Stimulated activated naive CD4-positive, alpha-beta T cell (primary cell): ENCODE data around the gene LRRN4.
"Not testable (repeated sequence)": the region's sequence is repeated elsewhere in the genome, so short reads cannot be mapped to it uniquely, and the experiment has no call there.

ENCODE experiments used
- DNase-seq, 6 experiments: peaks; one replicate each; lab custom pipeline; 2025; lab: John Stamatoyannopoulos, UW

LRRN4 gene

GRCh38 chr20:6058684-6059295 is 4.9 kb upstream of the LRRN4 start:
- no peak for DNase-seq

DNA sequence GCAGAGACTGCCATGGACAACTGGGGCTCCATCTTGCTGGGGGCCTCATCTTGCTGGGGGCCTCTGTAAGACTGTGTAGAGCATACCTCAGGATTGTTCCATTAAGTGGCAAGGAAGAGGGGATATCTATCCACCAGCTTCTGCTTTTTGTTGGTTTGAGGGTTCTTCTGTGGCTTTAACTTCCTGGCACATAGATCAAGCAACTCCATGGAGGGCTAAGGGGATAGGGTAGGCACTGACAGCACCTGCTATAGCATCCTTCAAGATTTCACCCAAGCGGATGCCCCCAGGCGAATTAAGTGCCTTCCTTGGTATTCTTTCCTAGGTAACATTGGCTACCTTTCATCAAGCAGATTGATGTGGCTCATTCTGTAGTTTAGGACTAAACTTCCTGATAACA is 3.8 kb upstream of the LRRN4 start:
- no peak for DNase-seq

DNA sequence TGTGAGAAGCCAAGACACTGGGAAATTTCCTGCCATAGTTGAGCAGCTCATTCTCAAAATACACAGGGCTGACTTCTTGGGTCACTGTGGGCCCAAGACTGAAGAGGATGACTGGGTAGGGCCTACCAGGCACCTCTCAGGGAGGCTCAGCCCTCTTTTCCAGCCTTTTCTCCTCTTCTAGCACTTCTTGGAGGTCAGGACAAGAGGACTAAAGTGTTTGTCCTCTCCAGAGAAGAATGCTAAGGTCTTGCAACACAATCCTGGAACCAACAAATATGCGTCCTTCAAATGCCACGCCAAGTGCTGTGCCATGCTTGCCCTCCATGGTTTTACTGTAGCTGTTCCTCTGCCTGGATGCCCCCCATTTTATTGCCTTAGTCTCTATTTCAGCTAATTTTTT is 3.3 kb upstream of the LRRN4 start:
- DNase-seq = no peak

- no peak for DNase-seq
Observed at GRCh38 chr20:6055981-6056569, 2.2 kb upstream of the LRRN4 start.

GRCh38 chr20:6055161-6055783 is 1.4 kb upstream of the LRRN4 start:
- no peak for DNase-seq

- DNase-seq = not testable (repeated sequence)
Observed at GRCh38 chr20:6054689-6055051, 810 bp upstream of the LRRN4 start.

DNA sequence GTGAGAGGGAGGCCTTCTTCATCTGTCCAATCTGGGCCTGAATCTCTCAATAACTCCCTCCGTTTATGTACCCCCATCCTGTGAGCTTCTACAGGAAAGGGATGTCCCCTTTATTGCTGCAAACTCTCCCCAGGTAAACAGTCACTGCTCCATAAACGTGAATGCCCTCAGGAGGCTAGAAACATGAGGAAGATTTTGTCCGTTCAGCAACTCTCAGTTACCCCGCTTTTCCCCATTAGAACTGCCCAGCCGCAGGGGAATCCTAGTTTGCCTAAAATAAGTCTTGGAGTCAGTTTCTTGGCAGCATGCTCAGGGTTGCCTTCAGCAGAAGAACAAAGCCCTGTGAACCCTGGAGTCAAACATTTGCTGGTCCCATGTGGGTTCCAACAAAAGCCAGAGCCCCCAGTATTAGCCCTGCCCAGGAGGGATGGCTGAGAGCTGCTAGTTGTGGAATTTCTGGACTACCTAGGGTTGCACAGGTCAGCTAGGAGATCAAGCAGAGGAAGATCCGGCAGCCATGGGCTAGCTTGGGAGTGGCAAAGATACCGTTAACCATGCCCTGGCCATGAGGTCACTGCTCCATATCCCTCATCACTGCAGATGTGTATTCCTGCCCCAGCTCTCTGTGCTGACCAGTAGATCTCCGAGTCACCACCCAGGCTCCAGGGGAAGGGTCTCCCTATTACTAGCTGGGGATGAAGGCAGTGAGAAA is 640 bp downstream of the LRRN4 start:
- no peak for DNase-seq

DNA sequence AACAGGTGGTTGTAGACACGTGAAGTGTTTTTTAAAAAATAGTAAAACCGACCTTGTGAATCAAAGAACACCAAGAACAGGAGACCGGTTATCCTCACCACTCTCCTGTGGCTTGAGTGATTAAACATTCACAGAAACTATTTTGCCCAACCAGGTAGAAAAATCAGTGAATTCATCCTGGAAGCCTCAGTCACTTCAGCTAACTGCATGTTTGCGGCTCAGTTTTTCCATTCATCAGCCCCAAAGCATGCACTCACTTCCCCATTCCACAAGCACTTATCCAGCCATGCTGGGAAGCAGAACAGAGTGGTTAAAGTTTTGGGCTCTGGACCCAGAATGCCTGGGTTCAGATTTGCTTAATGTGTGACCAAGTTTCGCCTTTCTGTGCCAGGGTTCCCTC is 2.4 kb downstream of the LRRN4 start:
- DNase-seq = no peak

DNA sequence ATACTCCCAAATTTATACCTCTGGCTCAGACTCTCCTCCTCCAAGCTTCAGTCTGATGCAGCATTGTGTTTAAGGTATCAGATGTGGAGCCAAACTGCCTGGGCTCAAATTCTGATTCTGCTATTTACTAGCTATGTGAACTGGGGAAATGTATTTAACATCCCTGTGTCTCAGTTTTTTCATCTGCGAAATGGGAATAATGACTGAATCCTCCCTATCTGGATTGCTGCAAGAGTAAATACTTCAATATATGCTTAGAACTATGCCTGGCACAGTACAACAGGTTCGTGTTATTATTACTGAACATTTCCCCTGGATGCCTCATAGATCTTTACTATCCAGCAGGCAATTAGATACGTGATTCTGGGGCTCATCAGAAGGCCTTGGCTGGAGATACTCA is 5.5 kb downstream of the LRRN4 start:
- no peak for DNase-seq

GRCh38 chr20:6046432-6046831 is 7.4 kb downstream of the LRRN4 start:
- DNase-seq = no peak

DNA sequence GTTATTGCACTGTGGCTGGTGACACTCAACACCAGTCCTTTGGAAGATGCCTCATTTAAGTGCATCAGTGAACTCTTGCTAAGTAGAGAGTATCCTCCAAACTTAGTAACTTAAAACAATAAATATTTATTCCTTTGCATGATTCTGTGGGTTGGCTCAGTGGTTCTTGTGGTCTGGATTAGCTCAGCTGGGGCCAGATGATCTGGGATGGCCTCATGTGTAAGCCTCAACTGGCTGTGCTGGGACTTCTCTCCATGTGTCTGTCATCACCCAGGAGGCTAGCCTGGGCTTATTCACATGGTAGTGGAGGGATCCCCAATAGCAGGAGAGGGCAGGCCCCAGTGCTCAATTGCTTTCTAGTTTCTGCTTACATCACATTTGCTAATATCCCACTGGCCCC is 8.3 kb downstream of the LRRN4 start:
- no peak for DNase-seq

- DNase-seq = no peak
Observed at GRCh38 chr20:6044115-6044514, 9.7 kb downstream of the LRRN4 start.

- DNase-seq = no peak
Observed at GRCh38 chr20:6041808-6042265, 12.0 kb downstream of the LRRN4 start.

- DNase-seq = no peak
Observed at GRCh38 chr20:6040958-6041807, 12.7 kb downstream of the LRRN4 start.

GRCh38 chr20:6040540-6040939 is 13.3 kb downstream of the LRRN4 start:
- no peak for DNase-seq

GRCh38 chr20:6039766-6040165 is 14.1 kb downstream of the LRRN4 start:
- no peak for DNase-seq

DNA sequence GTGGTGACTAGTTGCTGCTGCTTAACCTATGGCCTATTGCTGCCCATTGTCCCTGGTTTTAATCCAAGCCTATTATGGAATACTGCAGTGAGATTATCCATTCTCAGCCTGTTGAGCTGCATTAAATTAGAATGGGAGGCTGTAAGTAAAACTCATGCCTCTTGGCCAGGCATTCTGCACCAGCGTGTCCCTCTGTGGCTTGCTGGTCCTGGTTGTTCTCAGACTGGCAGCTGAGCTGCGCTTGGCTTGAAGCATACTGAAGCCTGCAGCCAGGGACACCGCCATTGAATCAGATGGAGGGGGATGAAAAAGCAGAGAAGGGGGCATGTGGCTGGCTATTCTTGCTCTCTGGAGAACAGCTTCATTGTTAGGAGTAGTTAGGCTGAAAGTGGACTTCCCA is 15.6 kb downstream of the LRRN4 start:
- DNase-seq = no peak

GRCh38 chr20:6037082-6037481 is 16.8 kb downstream of the LRRN4 start:
- DNase-seq = no peak

DNA sequence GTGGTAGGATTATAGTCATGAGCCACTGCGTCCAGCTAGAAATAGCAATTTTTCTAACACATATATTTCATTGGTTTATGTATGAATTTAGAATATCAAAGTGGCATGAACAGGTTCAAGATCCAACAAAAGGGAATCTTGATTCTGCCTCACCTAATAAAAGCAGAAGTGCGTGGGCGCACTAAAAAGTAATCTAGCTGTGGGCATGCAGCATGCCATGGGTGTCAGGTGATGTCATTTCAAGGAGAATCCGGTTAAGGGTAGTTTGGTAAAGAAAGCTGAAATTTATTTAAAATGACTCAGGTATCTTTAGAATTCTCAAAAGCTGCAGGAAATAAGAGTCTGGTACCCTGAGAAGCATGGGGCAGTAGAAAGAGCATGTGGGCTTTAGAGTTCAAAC is 17.6 kb downstream of the LRRN4 start:
- no peak for DNase-seq

GRCh38 chr20:6034134-6034969 is 19.5 kb downstream of the LRRN4 start:
- no peak for DNase-seq

DNA sequence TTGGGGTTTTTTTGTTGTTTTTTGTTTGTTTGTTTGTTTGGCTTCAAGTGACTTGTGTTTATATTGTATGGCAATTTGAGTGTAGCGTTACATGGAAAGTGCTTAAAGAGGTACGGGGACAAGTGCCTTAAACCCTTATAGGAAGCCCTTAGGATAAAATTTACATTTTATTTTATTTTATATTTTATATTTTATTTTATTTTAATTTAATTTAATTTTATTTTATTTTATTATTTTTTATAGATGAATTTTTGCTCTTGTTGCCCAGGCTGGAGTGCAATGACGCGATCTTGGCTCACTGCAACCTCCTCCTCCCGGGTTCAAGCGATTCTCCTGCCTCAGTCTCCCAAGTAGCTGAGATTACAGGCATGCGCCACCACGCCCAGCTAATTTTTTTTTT is 21.0 kb downstream of the LRRN4 start:
- not testable (repeated sequence) for DNase-seq
